Measurements from ENCODE around the gene NPLOC4. TPM values are rescaled to one million over a fixed set of nuclear protein-coding genes. Genes with fewer than 3 reads are reported as not detected.

NPLOC4 gene
- total and polyA plus RNA-seq, 2 of the 13 experiments (the other 11 are each of a cell fraction or from before 2014, with no cell fraction given), result 57.0 to 97.0 TPM

GRCh38 chr17:81511804-81512561, 124.9 kb downstream of the NPLOC4 start (continued):
- no peak for TF ChIP-seq ZNF275 (CRISPR knock-in tag; IDR thresholded peaks at IDR 0.05; ENCODE audit: borderline replicate concordance)
- no peak for TF ChIP-seq LCORL (IDR thresholded peaks at IDR 0.05)
- peak; percentile 55 for TF ChIP-seq LCORL (CRISPR knock-in tag; IDR thresholded peaks at IDR 0.05)
- TF ChIP-seq, protein P1, sequence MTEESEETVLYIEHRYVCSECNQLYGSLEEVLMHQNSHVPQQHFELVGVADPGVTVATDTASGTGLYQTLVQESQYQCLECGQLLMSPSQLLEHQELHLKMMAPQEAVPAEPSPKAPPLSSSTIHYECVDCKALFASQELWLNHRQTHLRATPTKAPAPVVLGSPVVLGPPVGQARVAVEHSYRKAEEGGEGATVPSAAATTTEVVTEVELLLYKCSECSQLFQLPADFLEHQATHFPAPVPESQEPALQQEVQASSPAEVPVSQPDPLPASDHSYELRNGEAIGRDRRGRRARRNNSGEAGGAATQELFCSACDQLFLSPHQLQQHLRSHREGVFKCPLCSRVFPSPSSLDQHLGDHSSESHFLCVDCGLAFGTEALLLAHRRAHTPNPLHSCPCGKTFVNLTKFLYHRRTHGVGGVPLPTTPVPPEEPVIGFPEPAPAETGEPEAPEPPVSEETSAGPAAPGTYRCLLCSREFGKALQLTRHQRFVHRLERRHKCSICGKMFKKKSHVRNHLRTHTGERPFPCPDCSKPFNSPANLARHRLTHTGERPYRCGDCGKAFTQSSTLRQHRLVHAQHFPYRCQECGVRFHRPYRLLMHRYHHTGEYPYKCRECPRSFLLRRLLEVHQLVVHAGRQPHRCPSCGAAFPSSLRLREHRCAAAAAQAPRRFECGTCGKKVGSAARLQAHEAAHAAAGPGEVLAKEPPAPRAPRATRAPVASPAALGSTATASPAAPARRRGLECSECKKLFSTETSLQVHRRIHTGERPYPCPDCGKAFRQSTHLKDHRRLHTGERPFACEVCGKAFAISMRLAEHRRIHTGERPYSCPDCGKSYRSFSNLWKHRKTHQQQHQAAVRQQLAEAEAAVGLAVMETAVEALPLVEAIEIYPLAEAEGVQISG (CRISPR knock-in tag; IDR thresholded peaks at IDR 0.05), result peak; percentile 54; the same call in 1 of the 2 replicates
- TF ChIP-seq DRAP1 (CRISPR knock-in tag; IDR thresholded peaks at IDR 0.05), result no peak
- no peak for TF ChIP-seq NFKBIZ (CRISPR knock-in tag; IDR thresholded peaks at IDR 0.05)
- TF ChIP-seq ZNF160 (CRISPR knock-in tag; IDR thresholded peaks at IDR 0.05), result peak; percentile 60; the same call in 1 of the 2 replicates
- 0 out of 2 replicates have a peak, but pooled peaks have one; percentile 0 for TF ChIP-seq YEATS4 (CRISPR knock-in tag; IDR thresholded peaks at IDR 0.05; ENCODE audit: borderline replicate concordance)
- no peak; the same call in 1 of the 2 replicates for TF ChIP-seq RFX5 (IDR thresholded peaks at IDR 0.05; ENCODE audit: low read depth, low read length)
- TF ChIP-seq PHF8 (CRISPR knock-in tag; IDR thresholded peaks at IDR 0.05), result peak; percentile 46
- TF ChIP-seq POLR2A (IDR thresholded peaks at IDR 0.05; ENCODE audit: insufficient read depth in 1 of 2, low read depth in 2 of 2, low read length in 2 of 2), result peak in 1 of 2 experiments; percentile 48; a peak in 2 of 4 replicates
- no peak for TF ChIP-seq GTF3A (CRISPR knock-in tag; conservative IDR thresholded peaks at IDR 0.05)
- TF ChIP-seq, protein P2, sequence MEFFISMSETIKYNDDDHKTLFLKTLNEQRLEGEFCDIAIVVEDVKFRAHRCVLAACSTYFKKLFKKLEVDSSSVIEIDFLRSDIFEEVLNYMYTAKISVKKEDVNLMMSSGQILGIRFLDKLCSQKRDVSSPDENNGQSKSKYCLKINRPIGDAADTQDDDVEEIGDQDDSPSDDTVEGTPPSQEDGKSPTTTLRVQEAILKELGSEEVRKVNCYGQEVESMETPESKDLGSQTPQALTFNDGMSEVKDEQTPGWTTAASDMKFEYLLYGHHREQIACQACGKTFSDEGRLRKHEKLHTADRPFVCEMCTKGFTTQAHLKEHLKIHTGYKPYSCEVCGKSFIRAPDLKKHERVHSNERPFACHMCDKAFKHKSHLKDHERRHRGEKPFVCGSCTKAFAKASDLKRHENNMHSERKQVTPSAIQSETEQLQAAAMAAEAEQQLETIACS (CRISPR knock-in tag; IDR thresholded peaks at IDR 0.05), result no peak
- no peak for TF ChIP-seq ZEB1 (IDR thresholded peaks at IDR 0.05; ENCODE audit: insufficient replicate concordance, low read depth)
- TF ChIP-seq JDP2 (CRISPR knock-in tag; IDR thresholded peaks at IDR 0.05; ENCODE audit: borderline replicate concordance), result no peak
- no peak for TF ChIP-seq FOXA1 (IDR thresholded peaks at IDR 0.05)
- TF ChIP-seq FOXA1 (CRISPR knock-in tag; IDR thresholded peaks at IDR 0.05), result no peak
- TF ChIP-seq SIN3A (IDR thresholded peaks at IDR 0.05; ENCODE audit: borderline replicate concordance, low read depth, low read length), result peak; percentile 60; the same call in 1 of the 2 replicates
- TF ChIP-seq, protein P3, sequence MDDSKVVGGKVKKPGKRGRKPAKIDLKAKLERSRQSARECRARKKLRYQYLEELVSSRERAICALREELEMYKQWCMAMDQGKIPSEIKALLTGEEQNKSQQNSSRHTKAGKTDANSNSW (CRISPR knock-in tag; IDR thresholded peaks at IDR 0.05; ENCODE audit: borderline replicate concordance), result no peak
- no peak for TF ChIP-seq ZNF615 (CRISPR knock-in tag; IDR thresholded peaks at IDR 0.05; ENCODE audit: borderline replicate concordance)
- no peak for TF ChIP-seq IKZF5 (CRISPR knock-in tag; IDR thresholded peaks at IDR 0.05)
- TF ChIP-seq ZNF234 (CRISPR knock-in tag; conservative IDR thresholded peaks at IDR 0.05), result no peak
- TF ChIP-seq KLF15 (CRISPR knock-in tag; IDR thresholded peaks at IDR 0.05; ENCODE audit: borderline replicate concordance), result no peak; the same call in 1 of the 2 replicates

All from HepG2 (cell line).